SK-N-MC (cell line): ENCODE measurements around the gene ZNF692.
A peak's percentile ranks its signal among the peaks of the same experiment; 100 is the strongest.

Experiments
- EZH2 ChIP-seq: fragments of 200-600 bp; sonication (generic); IDR thresholded peaks from one replicate; pipeline ENCODE4 v1.6.1; 2017; ENCODE audit warnings: antibody characterized with exemption
- POLR2AphosphoS5 ChIP-seq: IDR thresholded peaks from 2 replicates; pipeline ENCODE4 v1.6.1; 2012; ENCODE audit warnings: mild to moderate bottlenecking, low read depth, low read length, borderline replicate concordance

- TF ChIP-seq POLR2AphosphoS5 (0 out of 2 replicates have a peak, but pooled peaks have one; percentile 7), EZH2 (no peak)
Observed at GRCh38 chr1:248838357-248839167, 20.3 kb downstream of the ZNF692 start.
